Activated naive CD4-positive, alpha-beta T cell treated with anti-CD3 and anti-CD28 coated beads, Interleukin-2, amount 50 U/mL, for 24 hours (primary cell): ENCODE data around the gene CADM1.

Experiments used
- H3K27ac Mint-ChIP-seq: one replicate; pipeline ENCODE4 v1.8.0; 2021; ENCODE audit warnings: mild to moderate bottlenecking, mixed read lengths
- H3K27me3 Mint-ChIP-seq: one replicate; pipeline ENCODE4 v1.8.0; 2021; ENCODE audit warnings: mixed read lengths
- H3K36me3 Mint-ChIP-seq: one replicate; pipeline ENCODE4 v1.8.0; 2021; ENCODE audit warnings: mixed read lengths
- H3K4me1 Mint-ChIP-seq: one replicate; pipeline ENCODE4 v1.8.0; 2021; ENCODE audit warnings: mixed read lengths
- H3K4me3 Mint-ChIP-seq: one replicate; pipeline ENCODE4 v1.8.0; 2021; ENCODE audit warnings: mild to moderate bottlenecking, mixed read lengths
- H3K9me3 Mint-ChIP-seq: one replicate; pipeline ENCODE4 v1.8.0; 2021; ENCODE audit warnings: mixed read lengths

CADM1 gene

DNA sequence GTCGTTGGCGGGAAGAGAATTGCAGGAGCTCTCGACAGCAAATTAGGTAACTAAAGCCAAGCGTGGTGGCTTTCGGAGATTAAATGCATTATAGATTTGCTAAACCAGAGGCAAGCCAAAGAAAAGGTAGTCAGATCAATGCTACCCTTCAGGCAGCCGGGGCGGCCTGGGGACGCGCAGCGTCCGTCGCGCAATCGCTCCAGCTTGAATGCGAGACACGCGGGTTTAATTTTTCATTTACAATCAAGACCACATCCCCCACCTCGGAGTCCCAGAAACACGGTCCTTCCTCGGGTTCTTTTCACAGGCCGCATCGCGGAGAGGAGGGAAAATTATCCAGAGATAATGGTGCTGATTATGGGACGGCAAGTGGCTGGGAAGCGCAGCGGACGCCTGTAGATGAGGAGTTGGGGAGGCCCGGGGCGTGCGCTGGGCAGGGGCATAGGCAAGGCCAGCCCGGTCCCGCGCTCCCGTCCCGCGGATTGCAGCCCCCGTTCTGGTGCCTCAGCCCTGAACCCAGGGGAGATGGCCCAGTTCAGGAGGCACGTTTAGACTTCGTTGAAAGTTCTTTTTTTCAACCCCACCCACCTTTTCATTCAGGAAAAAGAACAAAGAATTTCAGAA, 350.4 kb downstream of the CADM1 start:
- Mint-ChIP-seq H3K9me3 (no peaks in the 10 kb centered on the region), H3K36me3 (no peaks in the 10 kb centered on the region), H3K4me3 (no peak overlapping the region), H3K27me3 (no peaks in the 10 kb centered on the region), H3K27ac (no peak overlapping the region), H3K4me1 (no peaks in the 10 kb centered on the region)

DNA sequence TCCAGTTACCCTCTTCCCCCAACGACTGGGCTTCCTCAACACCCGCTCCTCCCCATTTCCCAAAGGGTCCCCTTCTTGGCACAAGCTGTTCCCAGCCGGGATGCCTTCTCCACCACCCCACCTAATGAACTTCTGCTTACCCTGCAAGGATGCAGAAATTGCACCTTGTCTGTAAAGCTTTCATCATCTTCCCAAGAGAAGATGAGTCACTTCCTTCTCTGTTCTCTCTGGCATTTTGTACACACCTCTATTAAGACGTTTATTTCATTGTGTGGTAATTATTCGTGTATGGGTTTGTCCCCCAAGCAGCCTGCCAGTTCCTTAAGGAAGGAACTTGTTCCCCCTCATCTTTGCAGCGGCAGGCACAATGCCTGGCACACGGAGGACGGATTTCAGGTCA, 351.1 kb downstream of the CADM1 start:
- no peak overlapping the region for H3K27ac Mint-ChIP-seq
- H3K36me3 Mint-ChIP-seq: no peaks in the 10 kb centered on the region
- no peaks in the 10 kb centered on the region for H3K9me3 Mint-ChIP-seq
- no peak overlapping the region for H3K4me3 Mint-ChIP-seq
- no peaks in the 10 kb centered on the region for H3K4me1 Mint-ChIP-seq
- no peaks in the 10 kb centered on the region for H3K27me3 Mint-ChIP-seq

DNA sequence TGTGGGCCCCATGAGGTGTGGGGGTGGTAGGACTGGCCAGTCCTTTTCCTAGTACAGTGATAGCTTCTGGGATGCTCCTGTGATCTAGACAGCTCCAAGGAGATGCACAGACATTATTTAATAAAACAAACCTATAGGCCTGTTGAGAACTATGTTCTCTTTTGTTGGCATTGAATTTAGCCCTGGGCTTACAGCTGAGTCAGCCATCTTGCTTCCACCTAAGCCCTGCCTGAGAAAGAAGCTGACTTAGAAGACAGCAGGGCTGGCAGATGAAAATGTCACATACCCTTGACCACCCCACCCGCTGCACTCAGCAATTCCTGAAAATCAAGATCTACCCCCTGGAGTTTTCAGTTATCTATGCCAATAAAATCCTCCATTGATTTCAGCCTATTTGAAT, 353.2 kb downstream of the CADM1 start:
- Mint-ChIP-seq H3K4me1 (no peaks in the 10 kb centered on the region), H3K27ac (no peak overlapping the region)

DNA sequence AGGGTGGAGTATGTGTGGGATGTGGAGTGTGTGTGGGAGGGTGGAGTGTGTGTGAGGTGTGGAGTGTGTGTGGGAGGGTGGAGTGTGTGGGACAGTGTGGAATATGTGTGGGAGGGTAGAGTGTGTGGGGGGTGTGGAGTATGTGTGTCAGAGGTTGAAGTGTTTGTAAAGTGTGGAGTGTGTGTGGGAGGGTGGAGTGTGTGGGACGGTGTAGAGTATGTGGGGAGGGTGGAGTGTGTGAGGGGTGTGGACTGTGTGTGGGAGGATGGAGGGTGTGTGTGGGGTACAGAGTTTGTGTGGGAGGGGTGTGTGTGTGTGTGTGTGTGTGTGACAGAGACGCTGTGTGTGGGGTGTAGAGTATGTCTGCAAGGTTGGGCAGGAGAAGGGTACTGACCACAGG, 355.5 kb downstream of the CADM1 start:
- Mint-ChIP-seq H3K27ac (no peak overlapping the region), H3K36me3 (no peaks in the 10 kb centered on the region)

More for the DNA sequence above, 353.2 kb downstream of the CADM1 start:
- no peaks in the 10 kb centered on the region for H3K36me3 Mint-ChIP-seq
- H3K27me3 Mint-ChIP-seq: no peaks in the 10 kb centered on the region
- H3K4me3 Mint-ChIP-seq: no peak overlapping the region
- no peaks in the 10 kb centered on the region for H3K9me3 Mint-ChIP-seq

DNA sequence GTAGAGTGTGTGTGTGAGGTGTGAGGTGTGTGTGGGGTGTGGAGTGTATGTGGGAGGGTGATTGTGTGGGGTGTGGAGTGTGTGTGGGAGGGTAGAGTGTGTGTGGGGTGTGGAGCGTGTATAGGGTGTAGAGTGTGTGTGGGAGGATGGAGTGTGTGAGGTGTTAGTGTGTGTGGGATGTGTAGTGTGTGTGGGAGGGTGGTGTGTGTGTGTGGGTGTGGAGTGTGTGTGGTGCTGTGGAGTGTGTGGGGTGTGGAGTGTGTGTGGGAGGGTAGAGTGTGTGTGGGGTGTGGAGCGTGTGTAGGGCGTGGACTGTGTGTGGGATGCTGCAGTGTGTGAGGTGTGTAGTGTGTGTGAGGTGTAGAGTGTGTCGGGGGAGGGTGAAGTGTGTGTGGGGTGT, 356.1 kb downstream of the CADM1 start:
- Mint-ChIP-seq H3K4me3 (no peak overlapping the region), H3K27ac (no peak overlapping the region), H3K27me3 (peaks cover 4% of the 10 kb centered on the region), H3K36me3 (no peaks in the 10 kb centered on the region), H3K9me3 (no peaks in the 10 kb centered on the region), H3K4me1 (no peaks in the 10 kb centered on the region)

More for the DNA sequence above, 355.5 kb downstream of the CADM1 start:
- Mint-ChIP-seq H3K4me3 (no peak overlapping the region), H3K27me3 (peaks cover 4% of the 10 kb centered on the region), H3K9me3 (no peaks in the 10 kb centered on the region), H3K4me1 (no peaks in the 10 kb centered on the region)

DNA sequence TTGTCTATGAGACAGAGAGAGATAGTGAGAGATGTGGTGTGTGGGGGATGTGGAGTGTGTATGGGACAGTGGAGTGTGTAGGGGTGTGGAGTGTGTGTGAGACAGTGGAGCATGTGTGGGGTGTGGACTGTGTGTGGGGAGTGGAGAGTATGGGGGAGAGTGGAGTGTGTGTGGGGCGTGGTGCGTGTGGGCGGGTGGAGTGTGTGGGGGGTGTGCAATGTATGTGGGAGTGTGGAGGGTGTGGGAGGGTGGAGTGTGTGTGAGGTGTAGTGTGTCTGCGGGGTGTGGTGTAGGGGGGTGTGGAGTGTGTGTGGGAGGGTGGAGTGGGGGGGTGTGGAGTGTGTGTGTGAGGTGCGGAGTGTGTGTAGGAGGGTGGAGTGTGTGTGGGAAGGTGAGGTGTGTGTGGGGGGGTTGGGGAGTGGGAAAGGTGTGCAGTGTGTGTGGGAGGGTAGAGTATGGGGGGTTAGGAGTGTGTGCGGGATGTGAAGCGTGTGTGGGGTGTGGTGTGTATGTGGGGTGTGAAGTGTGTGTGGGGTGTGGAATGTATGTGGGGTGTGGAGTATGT, 356.9 kb downstream of the CADM1 start:
- Mint-ChIP-seq H3K27ac (no peak overlapping the region), H3K9me3 (no peaks in the 10 kb centered on the region), H3K27me3 (peaks cover 4% of the 10 kb centered on the region), H3K4me3 (no peak overlapping the region), H3K4me1 (no peaks in the 10 kb centered on the region), H3K36me3 (no peaks in the 10 kb centered on the region)

DNA sequence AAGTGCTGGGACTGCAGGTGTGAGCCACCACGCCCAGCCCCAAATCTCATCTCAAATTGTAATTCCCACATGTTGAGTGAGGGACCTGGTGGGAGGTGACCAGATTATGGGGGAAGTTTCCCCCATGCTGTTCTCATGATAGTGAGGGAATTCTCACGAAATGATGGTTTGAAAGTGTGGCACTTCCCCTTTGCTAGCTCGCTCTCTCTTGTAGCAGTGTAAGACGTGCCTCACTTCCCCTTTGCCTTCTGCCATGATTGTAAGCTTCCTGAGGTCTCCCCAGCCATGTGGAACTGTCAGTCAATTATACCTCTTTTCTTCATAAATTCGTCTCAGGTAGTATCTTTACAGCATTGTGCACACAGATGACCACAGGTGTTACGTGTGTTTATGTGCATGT, 357.8 kb downstream of the CADM1 start:
- Mint-ChIP-seq H3K27ac (peak overlapping the region; percentile 6), H3K4me1 (no peaks in the 10 kb centered on the region)

DNA sequence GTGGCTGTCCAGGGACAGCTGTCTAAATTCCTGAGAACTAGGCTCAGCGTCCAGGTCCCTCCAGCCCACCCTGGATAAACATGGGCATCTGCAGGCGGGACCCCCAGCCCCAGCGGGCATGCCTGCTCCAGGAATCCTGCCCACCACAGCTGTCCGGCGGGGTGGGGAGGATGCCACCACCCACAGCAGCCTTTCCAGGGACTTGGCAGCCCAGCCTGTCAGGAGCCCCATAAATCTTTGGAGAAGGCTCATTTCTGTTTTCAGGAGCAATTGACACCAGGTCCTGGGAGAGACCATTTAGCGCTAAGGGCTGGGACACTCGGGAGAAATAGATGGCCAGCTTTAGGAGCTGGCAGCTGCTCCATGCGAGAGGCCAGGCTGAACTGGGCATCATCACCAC, 358.9 kb downstream of the CADM1 start:
- no peaks in the 10 kb centered on the region for H3K9me3 Mint-ChIP-seq
- H3K4me3 Mint-ChIP-seq: no peak overlapping the region
- no peak overlapping the region for H3K27ac Mint-ChIP-seq
- H3K36me3 Mint-ChIP-seq: no peaks in the 10 kb centered on the region
- H3K4me1 Mint-ChIP-seq: no peaks in the 10 kb centered on the region
- peaks cover 4% of the 10 kb centered on the region for H3K27me3 Mint-ChIP-seq

More for the DNA sequence above, 357.8 kb downstream of the CADM1 start:
- Mint-ChIP-seq H3K4me3 (no peak overlapping the region), H3K9me3 (no peaks in the 10 kb centered on the region), H3K36me3 (no peaks in the 10 kb centered on the region), H3K27me3 (peaks cover 4% of the 10 kb centered on the region)

DNA sequence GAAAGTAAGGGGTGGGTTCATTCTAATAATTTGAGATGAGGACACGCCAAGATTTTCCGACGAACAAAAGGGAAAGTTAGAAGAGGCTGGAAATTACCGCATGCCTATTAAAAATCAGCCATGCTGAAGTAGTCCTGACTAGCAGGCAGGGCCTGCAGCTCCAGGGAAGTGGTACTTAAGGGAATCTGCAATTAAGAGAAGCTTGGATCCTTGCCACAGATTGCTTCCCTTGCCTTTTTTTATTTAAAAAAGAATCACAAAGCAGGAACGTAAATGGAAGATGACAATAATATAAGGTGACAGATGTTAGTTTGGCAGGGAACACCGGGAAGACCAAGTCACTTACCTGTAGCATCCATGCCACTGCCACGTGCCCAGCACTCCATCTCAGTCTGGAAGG, 359.3 kb downstream of the CADM1 start:
- Mint-ChIP-seq H3K27ac (no peak overlapping the region), H3K4me1 (no peaks in the 10 kb centered on the region), H3K36me3 (no peaks in the 10 kb centered on the region), H3K27me3 (peaks cover 4% of the 10 kb centered on the region), H3K4me3 (no peak overlapping the region), H3K9me3 (no peaks in the 10 kb centered on the region)

DNA sequence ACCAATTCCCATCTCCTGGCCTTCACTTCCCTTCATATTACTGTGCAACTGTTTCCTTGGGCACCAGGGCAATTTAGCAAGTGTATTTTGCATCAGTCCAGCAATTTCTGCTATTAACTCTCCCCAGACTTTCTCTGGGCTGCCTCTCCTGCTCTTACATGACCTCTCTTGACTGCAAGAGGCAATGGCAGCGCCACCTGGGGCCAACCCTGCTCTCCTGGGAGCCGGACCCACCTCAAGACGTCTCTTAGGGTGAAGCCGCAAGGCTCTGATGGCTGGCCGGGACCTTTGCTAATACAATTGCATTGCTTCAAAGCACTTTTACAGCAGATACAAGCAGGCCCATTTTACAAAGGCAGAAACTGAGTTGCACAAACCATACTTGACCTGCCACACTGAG, 360.2 kb downstream of the CADM1 start:
- no peak overlapping the region for H3K4me3 Mint-ChIP-seq
- H3K9me3 Mint-ChIP-seq: no peaks in the 10 kb centered on the region
- H3K27me3 Mint-ChIP-seq: peaks cover 4% of the 10 kb centered on the region
- no peaks in the 10 kb centered on the region for H3K36me3 Mint-ChIP-seq
- H3K27ac Mint-ChIP-seq: no peak overlapping the region
- H3K4me1 Mint-ChIP-seq: no peaks in the 10 kb centered on the region

DNA sequence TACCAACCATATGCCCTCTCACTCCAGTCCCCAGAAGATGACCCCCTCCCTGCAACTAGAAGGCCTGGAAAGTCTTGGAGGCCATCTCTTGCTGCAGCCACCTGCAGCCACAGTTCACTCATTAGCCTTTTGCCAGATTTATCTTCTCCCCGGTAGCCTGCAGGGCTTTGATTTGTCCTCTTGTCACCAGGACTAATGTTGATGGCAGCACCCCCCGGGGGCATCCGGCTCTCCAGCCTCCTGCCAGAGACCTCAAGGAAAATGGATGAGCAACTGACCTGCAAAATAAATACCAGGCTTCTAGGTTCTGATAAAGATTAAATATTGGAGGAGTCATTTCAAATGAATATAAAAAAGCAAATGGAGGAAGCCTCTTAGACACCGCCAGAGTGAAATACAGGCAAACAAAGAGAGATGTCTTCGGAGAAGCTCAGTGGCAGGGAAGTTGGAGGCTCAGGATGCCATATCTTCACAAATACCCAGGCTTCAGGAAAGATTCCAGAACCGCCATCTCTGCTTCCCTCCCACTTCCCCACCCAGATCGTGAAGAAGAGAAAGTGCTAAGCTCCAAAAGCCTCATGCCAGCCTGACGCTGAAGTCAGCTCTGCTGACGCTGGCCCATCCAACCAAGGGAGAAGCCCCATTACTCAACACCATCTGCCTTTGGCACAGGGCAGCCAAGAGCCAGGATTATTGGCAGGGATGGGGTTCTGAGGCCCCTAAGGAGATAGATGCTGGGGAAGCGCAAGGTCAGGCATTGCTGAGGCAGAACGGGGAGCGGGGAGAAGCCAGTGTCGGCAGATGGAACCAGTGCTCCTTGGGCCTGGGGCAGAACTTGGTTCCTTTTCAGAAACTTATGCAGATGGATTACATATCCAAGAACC, 362.7 kb downstream of the CADM1 start:
- peaks cover 4% of the 10 kb centered on the region for H3K27me3 Mint-ChIP-seq
- H3K4me3 Mint-ChIP-seq: no peak overlapping the region
- H3K36me3 Mint-ChIP-seq: no peaks in the 10 kb centered on the region
- H3K27ac Mint-ChIP-seq: no peak overlapping the region
- H3K4me1 Mint-ChIP-seq: no peaks in the 10 kb centered on the region
- H3K9me3 Mint-ChIP-seq: no peaks in the 10 kb centered on the region

DNA sequence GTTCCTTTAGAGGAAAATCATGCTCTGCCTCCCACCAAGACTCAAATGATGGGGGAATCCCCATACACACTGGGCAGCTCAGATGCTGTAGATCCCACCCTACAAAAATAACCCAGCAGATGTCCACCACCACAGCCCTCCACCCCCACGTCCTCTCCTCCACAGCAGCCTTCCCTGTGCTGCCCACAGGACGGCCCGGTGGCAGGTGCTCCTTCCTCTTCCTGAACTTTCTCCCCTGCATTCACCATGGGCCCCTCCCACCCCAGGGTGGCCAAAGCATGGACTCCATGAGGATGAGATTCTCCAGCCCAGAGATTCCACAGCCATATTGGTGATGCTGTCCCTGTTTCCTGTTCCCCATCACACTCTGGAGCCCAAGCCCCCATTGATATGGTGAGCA, 368.3 kb downstream of the CADM1 start:
- no peak overlapping the region for H3K4me3 Mint-ChIP-seq
- H3K27me3 Mint-ChIP-seq: no peaks in the 10 kb centered on the region
- no peaks in the 10 kb centered on the region for H3K36me3 Mint-ChIP-seq
- H3K27ac Mint-ChIP-seq: no peak overlapping the region
- no peaks in the 10 kb centered on the region for H3K9me3 Mint-ChIP-seq
- H3K4me1 Mint-ChIP-seq: no peaks in the 10 kb centered on the region

DNA sequence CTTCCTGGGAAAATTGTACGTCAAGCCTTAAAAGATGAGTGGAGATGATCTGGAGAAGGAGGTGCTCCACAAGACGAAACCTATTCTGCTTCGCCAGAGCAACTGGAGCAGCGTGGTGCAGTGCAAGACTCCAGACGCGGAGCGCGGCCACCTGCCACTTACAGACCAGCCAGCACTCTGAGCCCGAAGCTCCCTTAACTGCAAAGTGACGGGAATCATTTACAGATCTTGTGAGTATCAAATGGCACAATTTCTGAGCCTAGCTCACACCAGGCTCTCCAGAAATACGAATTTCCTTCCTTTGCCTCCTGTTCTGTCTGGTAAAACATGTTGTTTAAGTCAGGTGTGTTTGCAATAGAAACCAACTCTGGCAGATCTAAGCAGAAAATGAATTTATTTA, 369.3 kb downstream of the CADM1 start:
- Mint-ChIP-seq H3K27ac (no peak overlapping the region), H3K4me3 (no peak overlapping the region), H3K27me3 (no peaks in the 10 kb centered on the region), H3K9me3 (no peaks in the 10 kb centered on the region), H3K36me3 (no peaks in the 10 kb centered on the region), H3K4me1 (no peaks in the 10 kb centered on the region)

DNA sequence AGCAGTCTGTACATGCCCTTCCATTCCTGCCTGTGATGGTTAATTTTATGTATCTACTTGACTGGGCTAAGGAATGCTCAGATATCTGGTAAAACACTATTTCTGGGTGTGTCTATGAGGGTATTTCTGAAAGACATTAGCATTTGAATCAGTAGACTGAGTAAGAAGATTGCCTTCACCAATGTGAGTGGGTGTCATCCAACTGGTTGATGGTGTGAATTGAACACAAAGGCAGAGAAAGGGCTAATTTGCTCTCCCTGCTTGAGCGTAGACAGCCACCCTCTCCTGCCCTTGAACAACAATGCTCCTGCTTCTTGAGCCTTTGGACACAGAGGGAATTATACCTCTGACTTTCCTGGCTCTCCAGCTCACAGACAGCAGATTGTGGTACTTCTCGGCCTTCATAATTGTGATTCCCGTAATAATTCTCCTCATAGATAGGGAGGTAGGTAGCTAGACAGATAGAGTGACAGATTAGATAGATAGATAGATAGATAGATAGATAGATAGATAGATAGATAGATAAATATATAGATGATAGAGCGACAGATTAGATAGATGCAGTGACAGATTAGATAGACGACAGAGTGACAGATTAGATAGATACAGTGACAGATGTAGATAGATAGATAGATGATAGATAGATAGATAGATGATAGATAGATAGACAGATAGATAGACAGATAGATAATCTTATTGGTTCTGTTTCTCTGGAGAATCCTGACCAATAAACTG, 370.6 kb downstream of the CADM1 start:
- no peak overlapping the region for H3K27ac Mint-ChIP-seq
- no peaks in the 10 kb centered on the region for H3K36me3 Mint-ChIP-seq
- H3K9me3 Mint-ChIP-seq: no peaks in the 10 kb centered on the region
- no peaks in the 10 kb centered on the region for H3K4me1 Mint-ChIP-seq
- H3K27me3 Mint-ChIP-seq: no peaks in the 10 kb centered on the region
- no peak overlapping the region for H3K4me3 Mint-ChIP-seq

DNA sequence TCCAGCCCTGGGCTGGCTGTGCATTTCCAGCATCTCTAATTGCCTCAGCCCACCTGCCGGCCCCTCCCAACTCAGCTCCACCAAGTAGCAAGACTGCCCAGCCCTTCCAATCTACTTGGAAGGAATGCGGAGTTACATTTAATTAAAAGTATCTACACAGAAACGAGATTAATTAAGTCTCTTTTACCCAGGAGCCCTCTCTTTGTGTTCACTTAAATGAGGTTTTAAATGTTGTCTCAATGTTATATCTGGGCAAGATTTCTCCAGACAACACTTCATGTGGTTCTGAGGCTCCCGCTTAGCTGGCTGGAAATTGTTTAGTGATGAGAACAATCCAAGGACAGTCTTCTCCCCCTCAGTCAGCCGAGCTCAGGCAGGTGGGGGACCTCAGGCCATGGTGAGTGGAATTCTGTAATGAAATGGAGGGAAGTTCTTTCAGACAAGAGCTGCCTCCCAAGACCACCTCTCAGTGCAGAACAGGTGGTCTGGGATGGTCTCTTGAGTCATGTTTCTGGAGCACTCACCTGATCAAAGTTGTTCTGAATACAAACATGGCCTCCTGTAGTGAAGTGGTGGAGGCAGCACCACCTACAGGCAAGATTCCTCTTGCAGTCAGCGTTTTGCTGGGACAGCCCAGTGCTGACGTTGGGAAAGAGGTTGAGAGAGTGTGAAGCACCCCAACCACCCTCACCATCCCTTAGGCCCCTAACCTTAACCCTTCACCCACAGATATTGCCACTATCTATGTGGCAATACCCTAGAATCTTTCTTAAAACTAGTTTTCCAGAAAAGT, 371.6 kb downstream of the CADM1 start:
- Mint-ChIP-seq H3K27ac (no peak overlapping the region), H3K4me3 (no peak overlapping the region), H3K36me3 (no peaks in the 10 kb centered on the region), H3K4me1 (no peaks in the 10 kb centered on the region), H3K27me3 (no peaks in the 10 kb centered on the region), H3K9me3 (no peaks in the 10 kb centered on the region)
